PFSK-1 (cell line): Measurements from ENCODE around the gene AK3.

Source experiments
- FOXP2 ChIP-seq: optimal IDR thresholded peaks from 2 replicates; pipeline ENCODE3; 2011; ENCODE audit warnings: borderline replicate concordance, control low read depth, inconsistent platforms; ENCODE audit not compliant: insufficient read depth; ENCODE audit errors: extremely low read length, extremely low read depth
- POLR2AphosphoS5 ChIP-seq: IDR thresholded peaks from 2 replicates; pipeline ENCODE4 v1.6.1; 2012; ENCODE audit warnings: low read depth, mild to moderate bottlenecking, control low read depth, low read length, moderate library complexity
- SIN3A ChIP-seq: IDR thresholded peaks from 2 replicates; pipeline ENCODE4 v1.6.1; 2012; ENCODE audit warnings: mild to moderate bottlenecking, low read length, moderate library complexity, borderline replicate concordance; ENCODE audit not compliant: insufficient read depth
- TAF1 ChIP-seq: IDR thresholded peaks from 2 replicates; pipeline ENCODE4 v1.6.1; 2012; ENCODE audit warnings: low read length, control low read depth, borderline replicate concordance; ENCODE audit not compliant: insufficient read depth
- TF ChIP-seq, protein P1 (sequence below), 2 experiments: IDR thresholded peaks; 2 replicates each; pipeline versions ENCODE4 v1.6.1 to v1.8.0; 2011 to 2012; ENCODE audit warnings: low read depth in 2 of 2, low read length in 2 of 2, control low read depth in 1 of 2, inconsistent platforms in 1 of 2, mild to moderate bottlenecking in 1 of 2, moderate library complexity in 1 of 2; ENCODE audit not compliant: insufficient read depth in 1 of 2

AK3 gene

DNA sequence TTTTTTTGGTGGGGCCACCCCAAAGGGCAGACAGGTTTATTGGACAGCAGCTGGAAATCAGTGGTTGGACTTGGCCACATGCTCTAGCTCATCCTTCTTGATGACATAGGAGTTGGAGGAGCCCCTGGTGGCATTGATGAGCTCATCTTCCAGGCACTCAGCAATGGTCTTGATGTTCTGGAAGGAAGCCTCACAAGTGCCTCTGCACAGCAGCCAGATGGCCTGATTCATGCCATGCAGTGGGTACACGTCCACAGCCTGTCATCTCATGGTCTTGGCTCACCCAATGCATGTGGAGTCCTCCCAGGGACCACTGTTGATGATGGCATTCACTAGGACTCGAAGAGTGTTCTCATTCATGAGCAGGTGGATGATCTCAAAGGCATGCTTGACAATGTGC lies 40.4 kb upstream of the AK3 start:
- TF ChIP-seq POLR2AphosphoS5: no peak
- TF ChIP-seq FOXP2: no peak
- TF ChIP-seq TAF1: no peak
- no peak for TF ChIP-seq SIN3A
- TF ChIP-seq, protein P1, sequence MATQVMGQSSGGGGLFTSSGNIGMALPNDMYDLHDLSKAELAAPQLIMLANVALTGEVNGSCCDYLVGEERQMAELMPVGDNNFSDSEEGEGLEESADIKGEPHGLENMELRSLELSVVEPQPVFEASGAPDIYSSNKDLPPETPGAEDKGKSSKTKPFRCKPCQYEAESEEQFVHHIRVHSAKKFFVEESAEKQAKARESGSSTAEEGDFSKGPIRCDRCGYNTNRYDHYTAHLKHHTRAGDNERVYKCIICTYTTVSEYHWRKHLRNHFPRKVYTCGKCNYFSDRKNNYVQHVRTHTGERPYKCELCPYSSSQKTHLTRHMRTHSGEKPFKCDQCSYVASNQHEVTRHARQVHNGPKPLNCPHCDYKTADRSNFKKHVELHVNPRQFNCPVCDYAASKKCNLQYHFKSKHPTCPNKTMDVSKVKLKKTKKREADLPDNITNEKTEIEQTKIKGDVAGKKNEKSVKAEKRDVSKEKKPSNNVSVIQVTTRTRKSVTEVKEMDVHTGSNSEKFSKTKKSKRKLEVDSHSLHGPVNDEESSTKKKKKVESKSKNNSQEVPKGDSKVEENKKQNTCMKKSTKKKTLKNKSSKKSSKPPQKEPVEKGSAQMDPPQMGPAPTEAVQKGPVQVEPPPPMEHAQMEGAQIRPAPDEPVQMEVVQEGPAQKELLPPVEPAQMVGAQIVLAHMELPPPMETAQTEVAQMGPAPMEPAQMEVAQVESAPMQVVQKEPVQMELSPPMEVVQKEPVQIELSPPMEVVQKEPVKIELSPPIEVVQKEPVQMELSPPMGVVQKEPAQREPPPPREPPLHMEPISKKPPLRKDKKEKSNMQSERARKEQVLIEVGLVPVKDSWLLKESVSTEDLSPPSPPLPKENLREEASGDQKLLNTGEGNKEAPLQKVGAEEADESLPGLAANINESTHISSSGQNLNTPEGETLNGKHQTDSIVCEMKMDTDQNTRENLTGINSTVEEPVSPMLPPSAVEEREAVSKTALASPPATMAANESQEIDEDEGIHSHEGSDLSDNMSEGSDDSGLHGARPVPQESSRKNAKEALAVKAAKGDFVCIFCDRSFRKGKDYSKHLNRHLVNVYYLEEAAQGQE (IDR thresholded peaks at IDR 0.05; ENCODE audit: insufficient read depth in 1 of 2, low read depth in 2 of 2, low read length in 2 of 2): no peak

DNA sequence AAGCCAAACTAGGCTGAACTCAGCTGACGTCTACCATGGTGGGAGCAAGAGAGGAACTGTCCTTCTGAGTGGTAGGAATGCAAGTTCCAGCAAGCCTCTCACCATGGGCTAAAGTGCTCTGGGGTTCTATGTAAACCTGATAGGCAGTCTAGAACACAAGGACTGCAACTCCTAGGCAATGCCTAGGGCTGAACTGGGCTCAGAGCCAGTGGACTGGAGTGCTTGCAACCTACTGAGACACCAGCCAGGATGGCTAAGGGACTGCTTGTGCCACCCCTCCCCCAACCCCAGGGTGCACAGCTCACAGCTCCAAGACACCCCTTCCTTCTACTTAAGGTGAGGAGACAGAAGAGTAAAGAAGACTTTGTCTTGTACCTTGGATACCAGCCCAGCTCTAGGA lies 39.6 kb upstream of the AK3 start:
- no peak for TF ChIP-seq POLR2AphosphoS5

DNA sequence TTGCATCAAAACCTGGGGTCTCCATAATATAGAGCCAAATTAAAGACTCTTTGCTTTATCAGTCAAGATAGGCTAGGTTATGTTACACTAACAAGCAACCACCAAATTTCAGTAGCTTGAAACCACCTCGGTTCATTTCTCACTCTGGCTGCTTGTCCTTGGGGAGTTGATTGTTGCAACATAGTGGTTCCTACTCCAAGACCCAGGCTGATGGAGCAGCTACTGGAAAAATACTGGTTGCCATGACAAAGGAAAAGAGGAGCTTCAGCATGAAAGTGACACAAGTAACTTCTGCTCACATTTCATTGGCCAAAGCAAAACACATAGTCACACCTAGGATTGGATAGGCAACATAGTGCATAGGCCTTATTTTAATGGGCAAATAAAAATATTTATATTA lies 33.2 kb upstream of the AK3 start:
- TF ChIP-seq TAF1: no peak
- TF ChIP-seq POLR2AphosphoS5: no peak
- no peak for TF ChIP-seq FOXP2
- TF ChIP-seq, protein P1 (IDR thresholded peaks at IDR 0.05; ENCODE audit: insufficient read depth in 1 of 2, low read depth in 2 of 2, low read length in 2 of 2): no peak
- no peak for TF ChIP-seq SIN3A

DNA sequence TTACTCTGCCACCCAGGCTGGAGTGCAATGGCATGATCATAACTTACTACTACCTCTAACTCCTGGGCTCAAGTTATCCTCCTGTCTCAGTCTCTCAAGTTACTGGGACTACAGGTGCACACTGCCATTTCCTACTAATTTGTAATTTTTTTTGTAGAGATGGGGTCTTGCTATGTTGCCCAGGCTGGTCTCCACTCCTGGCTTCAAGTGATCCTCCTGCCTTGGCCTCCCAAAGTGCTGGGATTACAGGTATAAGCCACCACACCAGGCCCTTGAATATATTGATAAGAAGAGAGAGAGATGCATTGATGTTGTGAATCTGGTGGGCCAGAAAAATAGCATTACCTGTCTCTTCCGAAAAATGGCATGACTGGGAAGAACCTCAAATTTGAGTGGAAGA lies 30.8 kb upstream of the AK3 start:
- no peak for TF ChIP-seq SIN3A
- TF ChIP-seq TAF1: no peak
- TF ChIP-seq, protein P1 (IDR thresholded peaks at IDR 0.05; ENCODE audit: insufficient read depth in 1 of 2, low read depth in 2 of 2, low read length in 2 of 2): no peak
- TF ChIP-seq FOXP2: no peak
- no peak for TF ChIP-seq POLR2AphosphoS5

DNA sequence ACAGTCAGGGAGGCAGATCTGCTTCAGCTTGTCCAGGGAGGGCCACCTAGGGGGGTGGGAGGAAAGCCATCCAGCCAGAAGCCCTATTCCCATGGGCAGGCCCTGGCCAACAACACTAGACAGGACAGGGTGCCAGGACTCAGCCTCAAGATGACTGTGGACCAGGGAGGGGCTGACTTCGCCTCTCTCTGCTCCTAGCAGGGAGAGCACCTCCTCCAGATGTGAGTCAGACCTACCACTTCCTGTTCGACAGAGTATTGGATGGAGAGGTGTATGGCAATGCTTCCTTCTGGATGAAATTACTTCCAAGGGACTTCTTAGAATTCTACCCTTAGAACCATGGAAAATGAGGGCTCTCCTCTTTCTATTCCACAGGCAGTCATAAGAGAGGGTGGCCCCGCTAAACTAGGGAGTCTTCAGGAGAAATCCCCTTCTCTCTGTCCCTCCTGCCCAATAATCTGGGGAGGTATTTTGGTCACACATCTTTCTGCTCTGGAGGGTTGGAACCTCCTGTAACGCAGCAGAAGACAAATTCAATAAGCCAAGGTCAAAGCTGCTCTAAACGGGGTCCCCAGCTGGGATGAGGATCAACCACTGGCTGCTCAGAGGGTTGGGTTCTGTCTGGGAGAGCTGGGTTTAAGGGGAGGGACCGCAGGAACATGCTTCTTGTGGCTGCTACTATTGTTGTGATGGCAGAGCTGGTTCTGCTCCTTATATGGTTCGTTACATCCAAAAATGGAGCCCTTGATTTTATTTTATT lies 28.5 kb upstream of the AK3 start:
- TF ChIP-seq FOXP2 (no peak), POLR2AphosphoS5 (no peak)

DNA sequence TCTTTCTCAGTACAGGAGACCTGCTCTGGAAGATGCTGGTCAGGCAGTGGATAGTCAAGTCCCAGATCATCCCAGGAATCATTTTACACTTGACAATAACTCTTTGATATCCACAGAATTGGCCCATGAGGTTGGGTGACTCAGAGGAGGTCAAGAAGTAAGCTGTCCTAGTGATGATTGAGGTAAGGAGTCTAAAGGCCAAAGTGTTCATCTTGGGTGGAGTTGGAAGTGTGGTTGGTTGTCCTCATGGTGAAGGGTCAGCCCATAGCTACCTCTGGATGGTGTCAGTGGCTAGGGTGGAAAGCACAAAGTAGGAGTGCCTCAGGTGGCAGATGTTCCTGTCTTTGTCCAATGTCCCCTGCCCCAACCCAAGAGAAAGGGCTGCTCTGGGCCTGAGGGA lies 27.7 kb upstream of the AK3 start:
- TF ChIP-seq FOXP2 (no peak), TAF1 (no peak), SIN3A (no peak), POLR2AphosphoS5 (no peak)
- TF ChIP-seq, protein P1 (IDR thresholded peaks at IDR 0.05; ENCODE audit: insufficient read depth in 1 of 2, low read depth in 2 of 2, low read length in 2 of 2): no peak
